Stimulated activated effector memory CD8-positive, alpha-beta T cell treated with anti-CD3 and anti-CD28 coated beads, Interleukin-12 subunit alpha, Interleukin-12 subunit beta, amount 100 ng/mL, for 72 hours (primary cell): ENCODE data around the gene OR2Z1.

Source experiments
- ATAC-seq: fragments of 150-1000 bp; cut with Tn5 transposase; 2 replicates; pipeline ENCODE4 v1.10.0; 2021
- DNase-seq, 2 donors: peaks; one replicate each; pipeline ENCODE4 v3.0.0; 2021 to 2022; ENCODE audit warnings: low spot score in 2 of 2
- H3K27ac Mint-ChIP-seq: one replicate; pipeline ENCODE4 v1.8.0; 2022; ENCODE audit warnings: mild to moderate bottlenecking, mixed read lengths
- H3K36me3 Mint-ChIP-seq: one replicate; pipeline ENCODE4 v1.8.0; 2022; ENCODE audit warnings: mild to moderate bottlenecking, mixed read lengths
- H3K4me1 Mint-ChIP-seq: one replicate; pipeline ENCODE4 v1.8.0; 2022; ENCODE audit warnings: mixed read lengths
- H3K4me3 Mint-ChIP-seq: one replicate; pipeline ENCODE4 v1.8.0; 2022; ENCODE audit warnings: mild to moderate bottlenecking, mixed read lengths
- H3K9me3 Mint-ChIP-seq: one replicate; pipeline ENCODE4 v1.8.0; 2022; ENCODE audit warnings: mixed read lengths

OR2Z1 gene, protein sequence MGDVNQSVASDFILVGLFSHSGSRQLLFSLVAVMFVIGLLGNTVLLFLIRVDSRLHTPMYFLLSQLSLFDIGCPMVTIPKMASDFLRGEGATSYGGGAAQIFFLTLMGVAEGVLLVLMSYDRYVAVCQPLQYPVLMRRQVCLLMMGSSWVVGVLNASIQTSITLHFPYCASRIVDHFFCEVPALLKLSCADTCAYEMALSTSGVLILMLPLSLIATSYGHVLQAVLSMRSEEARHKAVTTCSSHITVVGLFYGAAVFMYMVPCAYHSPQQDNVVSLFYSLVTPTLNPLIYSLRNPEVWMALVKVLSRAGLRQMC

DNA sequence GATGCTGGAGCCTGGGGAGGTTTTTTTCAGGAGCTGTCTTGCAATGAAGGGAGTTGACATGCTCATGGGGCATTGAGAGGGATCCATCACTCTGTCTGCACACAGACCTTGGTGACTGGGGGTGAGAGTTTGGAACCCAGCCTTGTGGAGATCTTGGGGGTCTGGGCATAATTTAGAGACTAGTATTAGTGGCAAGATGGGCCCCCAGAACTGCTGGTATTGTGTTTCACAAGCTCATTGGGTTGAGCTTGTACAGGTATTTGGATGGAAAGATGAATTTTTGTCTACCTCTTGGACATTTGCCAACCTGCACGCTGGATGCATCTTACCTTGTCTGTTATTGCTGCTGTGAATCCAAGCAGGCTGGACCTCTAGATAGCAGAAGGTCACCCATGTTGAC, at the start of gene OR2Z1:
TSS of gene OR2Z1 (plus strand) at position 301 of the 400 bp plus-strand sequence. CDS start 9,395 bp downstream, outside the sequence.
- ATAC-seq, result no peak
- Mint-ChIP-seq H3K9me3 (peaks cover 3% of the 10 kb centered on the region), H3K36me3 (no peaks in the 10 kb centered on the region), H3K4me3 (no peak within 1 kb of the TSS), H3K27ac (no peak within 1 kb of the TSS), H3K4me1 (no peaks in the 10 kb centered on the region)
- no peak for DNase-seq

DNA sequence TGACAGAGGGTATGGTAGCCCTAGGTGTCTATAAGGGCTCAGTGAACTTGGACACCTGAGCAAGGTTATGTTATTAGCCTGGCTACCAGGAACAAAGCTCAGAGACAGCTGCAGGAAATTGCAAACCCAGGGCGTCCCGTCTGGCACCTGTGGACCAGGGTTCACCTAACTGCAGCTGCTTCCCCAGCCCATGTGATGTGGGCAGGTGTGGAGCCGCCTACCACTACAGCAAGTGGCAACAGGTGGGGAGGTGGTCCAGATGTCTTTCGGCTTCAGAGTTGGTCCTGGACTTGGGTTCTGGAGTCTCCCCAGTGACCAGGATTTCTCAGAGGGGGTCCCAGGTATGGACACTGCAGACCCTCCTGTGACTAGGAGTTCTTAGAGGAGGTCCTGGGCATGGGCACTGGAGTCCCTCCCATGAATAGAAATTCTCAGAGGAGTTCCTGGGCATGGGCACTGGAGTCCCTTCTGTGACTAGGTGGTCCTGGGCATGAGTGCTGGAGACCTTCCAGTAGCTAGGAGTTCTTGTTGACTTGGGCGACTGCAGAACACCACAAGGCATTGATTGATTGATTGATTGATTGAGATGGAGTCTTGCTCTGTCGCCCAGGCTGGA, 48.0 kb upstream of the OR2Z1 start:
- ATAC-seq (no peak), DNase-seq (no peak)
- H3K27ac Mint-ChIP-seq, result no peak overlapping the region
- peaks cover 5% of the 10 kb centered on the region for H3K9me3 Mint-ChIP-seq
- no peak overlapping the region for H3K4me3 Mint-ChIP-seq
- no peaks in the 10 kb centered on the region for H3K36me3 Mint-ChIP-seq
- peaks cover 23% of the 10 kb centered on the region for H3K4me1 Mint-ChIP-seq

DNA sequence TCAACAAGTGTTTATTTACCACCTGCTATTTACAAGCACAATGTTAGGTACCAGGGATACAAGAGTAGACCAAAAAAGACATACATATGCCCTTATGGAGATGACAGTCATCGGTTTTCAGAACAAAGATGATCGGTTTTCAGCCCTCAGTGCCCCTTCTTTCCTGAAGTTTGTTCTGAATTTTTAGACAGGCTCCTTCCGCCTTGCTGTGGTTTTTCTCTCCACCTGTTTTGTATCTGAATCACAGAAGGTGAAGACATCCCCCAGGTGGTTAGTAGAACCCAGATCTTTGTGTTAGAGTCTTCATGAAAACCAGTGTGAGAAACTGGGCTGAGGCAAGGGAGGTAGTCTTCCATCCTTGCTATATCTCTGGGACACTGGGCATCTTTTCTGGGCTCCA, 46.4 kb upstream of the OR2Z1 start:
- ATAC-seq, result no peak
- H3K4me1 Mint-ChIP-seq, result peaks cover 11% of the 10 kb centered on the region
- no peak overlapping the region for H3K4me3 Mint-ChIP-seq
- H3K9me3 Mint-ChIP-seq, result peaks cover 8% of the 10 kb centered on the region
- H3K36me3 Mint-ChIP-seq, result no peaks in the 10 kb centered on the region
- H3K27ac Mint-ChIP-seq, result no peak overlapping the region
- DNase-seq, result no peak

DNA sequence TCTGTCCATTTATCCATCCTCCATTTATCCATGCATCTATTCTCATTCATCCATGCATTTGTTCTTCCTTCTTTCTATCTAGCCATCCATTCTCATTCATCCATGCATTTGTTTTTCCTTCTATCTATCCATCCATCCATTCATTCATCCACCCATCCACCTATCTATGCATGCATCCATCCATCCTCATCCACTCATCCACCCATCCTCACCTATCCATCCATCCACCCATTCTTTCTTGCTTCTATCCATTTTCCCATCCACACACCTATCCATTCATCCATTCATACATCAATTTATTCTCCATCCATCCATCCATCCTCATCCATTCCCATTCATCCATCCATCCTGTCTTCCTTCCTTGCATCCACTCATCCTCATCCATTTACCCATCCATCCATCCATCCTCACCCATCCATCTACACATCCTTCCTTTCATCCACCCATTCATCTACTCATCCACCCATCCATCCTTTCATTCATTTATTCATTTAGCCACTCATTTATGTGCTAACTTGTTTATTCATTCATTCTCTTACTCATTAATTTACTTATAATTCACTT, 43.1 kb upstream of the OR2Z1 start:
- Mint-ChIP-seq H3K4me3 (no peak overlapping the region), H3K4me1 (peaks cover 21% of the 10 kb centered on the region), H3K9me3 (peaks cover 19% of the 10 kb centered on the region), H3K27ac (no peak overlapping the region), H3K36me3 (no peaks in the 10 kb centered on the region)
- DNase-seq (no peak), ATAC-seq (no peak)

- Mint-ChIP-seq H3K27ac (peak overlapping the region; percentile 1), H3K4me1 (peaks cover 21% of the 10 kb centered on the region), H3K36me3 (no peaks in the 10 kb centered on the region), H3K4me3 (no peak overlapping the region), H3K9me3 (peaks cover 19% of the 10 kb centered on the region)
- peak; percentile 60 for ATAC-seq
- DNase-seq, result no peak
Observed at GRCh38 chr19:8680676-8681344, 40.6 kb upstream of the OR2Z1 start.

DNA sequence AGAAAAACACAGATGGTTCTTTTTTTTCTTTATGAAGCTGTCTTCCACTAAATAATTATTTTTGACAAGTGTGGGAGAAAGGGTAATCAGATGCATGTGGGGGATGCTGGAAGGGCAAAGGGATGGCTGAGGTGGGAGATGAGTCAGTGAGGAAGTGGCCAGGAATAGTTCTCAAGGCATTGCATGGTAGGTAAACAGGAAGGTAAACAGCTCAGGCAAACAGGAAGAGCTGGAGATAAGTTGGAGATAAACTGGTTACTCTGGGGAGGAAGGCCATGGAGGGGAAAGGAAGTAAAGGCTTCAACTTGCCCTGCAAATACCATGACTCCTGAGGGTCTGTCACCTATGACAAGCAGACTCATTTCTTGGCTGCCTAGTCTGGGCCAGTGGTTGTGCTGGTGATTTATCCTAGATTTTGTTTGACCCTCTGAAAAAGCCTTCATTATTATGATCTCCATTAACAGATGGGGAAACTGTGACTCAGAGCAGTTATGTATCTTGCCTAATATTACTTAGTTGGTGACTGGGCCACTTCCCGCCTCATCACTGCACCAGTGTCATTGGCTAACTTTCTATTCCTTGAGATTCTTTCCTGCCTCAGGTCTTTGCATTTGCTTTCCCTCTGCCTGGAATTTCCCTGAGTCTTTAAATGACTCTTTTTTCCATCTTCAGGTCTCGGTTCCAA, 39.9 kb upstream of the OR2Z1 start:
- Mint-ChIP-seq H3K36me3 (no peaks in the 10 kb centered on the region), H3K4me1 (peaks cover 21% of the 10 kb centered on the region), H3K27ac (peak overlapping the region; percentile 1), H3K9me3 (peaks cover 19% of the 10 kb centered on the region), H3K4me3 (no peak overlapping the region)
- DNase-seq (no peak), ATAC-seq (no peak)

GRCh38 chr19:8682472-8682871, 39.0 kb upstream of the OR2Z1 start:
- Mint-ChIP-seq H3K27ac (no peak overlapping the region), H3K4me3 (no peak overlapping the region), H3K4me1 (peaks cover 21% of the 10 kb centered on the region), H3K9me3 (peaks cover 19% of the 10 kb centered on the region), H3K36me3 (no peaks in the 10 kb centered on the region)
- no peak for DNase-seq
- no peak for ATAC-seq

GRCh38 chr19:8682931-8683330, 38.5 kb upstream of the OR2Z1 start:
- no peak for ATAC-seq
- Mint-ChIP-seq H3K27ac (no peak overlapping the region), H3K36me3 (no peaks in the 10 kb centered on the region), H3K9me3 (peaks cover 19% of the 10 kb centered on the region), H3K4me1 (peaks cover 21% of the 10 kb centered on the region), H3K4me3 (no peak overlapping the region)
- DNase-seq, result no peak

- no peak overlapping the region for H3K27ac Mint-ChIP-seq
- no peak overlapping the region for H3K4me3 Mint-ChIP-seq
Observed at GRCh38 chr19:8684001-8684902, 37.2 kb upstream of the OR2Z1 start.

DNA sequence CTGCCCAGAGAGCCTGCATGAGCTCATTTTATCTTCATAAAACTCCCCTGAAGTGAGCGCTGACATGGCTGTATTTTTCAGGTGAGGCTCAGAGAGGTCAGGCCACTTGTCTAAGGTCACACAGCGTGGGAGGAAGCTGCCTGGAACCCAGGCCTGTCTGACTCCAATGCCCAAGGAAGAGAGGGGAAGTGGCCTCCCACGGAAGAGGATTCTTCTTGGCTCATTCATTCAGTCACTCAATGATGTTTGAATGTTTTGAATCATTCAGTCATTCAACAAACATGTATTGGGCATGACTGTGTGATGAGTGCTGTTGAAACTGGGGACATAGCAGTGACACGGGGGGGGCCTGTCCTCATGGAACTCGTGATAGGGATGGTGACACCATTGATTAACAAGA, 34.9 kb upstream of the OR2Z1 start:
- no peak overlapping the region for H3K4me3 Mint-ChIP-seq
- DNase-seq, result no peak
- H3K27ac Mint-ChIP-seq, result no peak overlapping the region
- H3K9me3 Mint-ChIP-seq, result peaks cover 3% of the 10 kb centered on the region
- H3K36me3 Mint-ChIP-seq, result no peaks in the 10 kb centered on the region
- peaks cover 13% of the 10 kb centered on the region for H3K4me1 Mint-ChIP-seq
- no peak for ATAC-seq

More at GRCh38 chr19:8684001-8684902, 37.2 kb upstream of the OR2Z1 start:
- Mint-ChIP-seq H3K36me3 (no peaks in the 10 kb centered on the region), H3K4me1 (peaks cover 21% of the 10 kb centered on the region), H3K9me3 (peaks cover 11% of the 10 kb centered on the region)
- no peak for ATAC-seq
- DNase-seq, result no peak

GRCh38 chr19:8688930-8689329, 32.5 kb upstream of the OR2Z1 start:
- Mint-ChIP-seq H3K4me1 (peaks cover 8% of the 10 kb centered on the region), H3K36me3 (no peaks in the 10 kb centered on the region), H3K4me3 (no peak overlapping the region), H3K27ac (no peak overlapping the region), H3K9me3 (no peaks in the 10 kb centered on the region)
- ATAC-seq (no peak), DNase-seq (no peak)

DNA sequence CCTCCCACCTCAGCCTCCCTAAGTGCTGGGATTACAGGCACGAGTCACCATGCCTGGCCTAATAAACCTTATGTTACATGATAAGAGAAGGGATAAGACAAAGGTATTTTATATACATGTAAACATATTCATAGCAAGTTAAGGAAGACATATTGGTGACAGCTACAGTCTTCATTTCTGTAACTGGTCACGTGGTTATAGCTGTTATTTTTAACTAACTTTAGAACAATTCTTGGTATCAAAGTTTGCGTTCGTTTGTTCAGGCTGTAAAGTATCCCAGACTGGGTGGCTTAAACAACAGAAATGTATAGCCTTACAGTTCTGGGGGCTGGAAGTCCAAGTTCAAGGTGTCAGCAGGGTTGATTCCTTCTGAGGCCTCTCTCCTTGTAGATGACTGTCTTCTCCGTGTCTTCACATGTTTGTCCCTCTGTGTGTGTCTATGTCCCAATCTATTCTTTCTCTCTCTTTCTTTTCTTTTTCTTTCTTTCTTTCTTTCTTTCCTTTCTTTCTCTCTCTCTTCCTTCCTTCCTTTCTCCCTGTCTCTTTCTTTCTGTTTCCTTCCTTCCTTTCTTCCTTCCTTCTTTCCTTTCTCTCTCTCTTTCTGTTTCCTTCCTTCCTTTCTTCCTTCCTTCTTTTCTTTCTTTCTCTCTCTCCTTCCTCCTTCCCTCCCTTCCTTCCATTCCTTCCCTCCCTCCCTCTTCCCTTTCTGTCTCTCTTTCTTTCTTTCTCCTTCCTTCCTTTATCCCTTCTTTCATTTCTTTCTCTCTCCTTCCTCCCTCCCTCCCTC, 30.5 kb upstream of the OR2Z1 start:
- no peak for DNase-seq
- no peak overlapping the region for H3K4me3 Mint-ChIP-seq
- H3K9me3 Mint-ChIP-seq, result no peaks in the 10 kb centered on the region
- no peak for ATAC-seq
- no peaks in the 10 kb centered on the region for H3K36me3 Mint-ChIP-seq
- peaks cover 21% of the 10 kb centered on the region for H3K4me1 Mint-ChIP-seq
- peak overlapping the region; percentile 61 for H3K27ac Mint-ChIP-seq

- DNase-seq (peak in 1 of 2 donors; percentile 45), ATAC-seq (no peak)
- Mint-ChIP-seq H3K9me3 (no peaks in the 10 kb centered on the region), H3K36me3 (no peaks in the 10 kb centered on the region), H3K4me1 (peaks cover 40% of the 10 kb centered on the region), H3K27ac (no peak overlapping the region), H3K4me3 (no peak overlapping the region)
Observed at GRCh38 chr19:8695501-8695900, 25.9 kb upstream of the OR2Z1 start.

DNA sequence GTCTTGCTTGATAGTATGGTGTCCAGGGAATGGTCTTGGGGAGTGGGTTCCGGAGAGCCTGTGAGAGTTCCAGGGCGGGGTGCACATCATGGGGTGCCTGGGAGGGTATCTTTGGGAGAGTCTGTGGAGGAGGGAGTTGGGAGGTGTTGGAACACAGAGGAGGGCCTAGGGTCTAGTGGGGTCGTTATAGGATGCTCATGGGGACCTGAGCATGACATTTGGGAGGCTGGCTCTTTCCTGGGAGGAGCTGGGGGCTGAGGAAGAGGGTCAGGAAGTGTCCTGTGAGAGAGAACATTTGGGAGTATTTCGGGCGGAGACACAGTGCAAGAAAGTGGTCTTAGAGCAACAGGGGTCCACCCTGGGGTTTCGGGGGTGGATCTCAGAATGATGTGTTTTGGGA, 25.5 kb upstream of the OR2Z1 start:
- no peaks in the 10 kb centered on the region for H3K9me3 Mint-ChIP-seq
- H3K4me1 Mint-ChIP-seq, result peaks cover 41% of the 10 kb centered on the region
- H3K27ac Mint-ChIP-seq, result no peak overlapping the region
- no peak overlapping the region for H3K4me3 Mint-ChIP-seq
- ATAC-seq, result no peak
- DNase-seq, result no peak
- no peaks in the 10 kb centered on the region for H3K36me3 Mint-ChIP-seq
